Stimulated activated CD8-positive, alpha-beta memory T cell treated with anti-CD3 and anti-CD28 coated beads, Interleukin-12 subunit alpha, Interleukin-12 subunit beta, amount 100 ng/mL, for 1 hour (primary cell): ENCODE measurements around the gene RAB43.
"Not testable (repeated sequence)": the region's sequence is repeated elsewhere in the genome, so short reads cannot be mapped to it uniquely, and the experiment has no call there.

Experiments used
- DNase-seq: peaks from one replicate; pipeline ENCODE4 v3.0.0-alpha.2; 2020; ENCODE audit warnings: low read depth

The RAB43 gene

DNA sequence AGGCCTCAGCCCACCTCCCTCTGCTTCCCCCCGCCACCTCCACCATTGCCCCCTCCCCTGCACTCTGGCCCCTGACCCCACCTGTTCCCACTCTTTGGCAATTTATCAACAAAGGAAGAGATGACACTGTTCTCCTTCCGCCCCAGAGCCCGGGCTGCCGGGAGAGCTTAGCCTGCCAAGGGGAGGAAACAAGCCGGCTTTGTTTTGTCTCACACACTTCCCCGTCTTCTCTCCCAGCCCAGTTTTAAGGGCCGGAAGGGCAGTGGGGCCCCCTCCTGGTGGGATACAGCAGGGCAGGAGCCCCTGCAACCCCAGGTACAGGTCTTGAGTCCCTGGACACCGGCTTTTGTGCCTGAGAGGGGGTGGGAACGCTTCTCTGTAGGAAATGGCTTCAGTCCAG is 33.7 kb downstream of the RAB43 start:
- not testable (repeated sequence) for DNase-seq

DNA sequence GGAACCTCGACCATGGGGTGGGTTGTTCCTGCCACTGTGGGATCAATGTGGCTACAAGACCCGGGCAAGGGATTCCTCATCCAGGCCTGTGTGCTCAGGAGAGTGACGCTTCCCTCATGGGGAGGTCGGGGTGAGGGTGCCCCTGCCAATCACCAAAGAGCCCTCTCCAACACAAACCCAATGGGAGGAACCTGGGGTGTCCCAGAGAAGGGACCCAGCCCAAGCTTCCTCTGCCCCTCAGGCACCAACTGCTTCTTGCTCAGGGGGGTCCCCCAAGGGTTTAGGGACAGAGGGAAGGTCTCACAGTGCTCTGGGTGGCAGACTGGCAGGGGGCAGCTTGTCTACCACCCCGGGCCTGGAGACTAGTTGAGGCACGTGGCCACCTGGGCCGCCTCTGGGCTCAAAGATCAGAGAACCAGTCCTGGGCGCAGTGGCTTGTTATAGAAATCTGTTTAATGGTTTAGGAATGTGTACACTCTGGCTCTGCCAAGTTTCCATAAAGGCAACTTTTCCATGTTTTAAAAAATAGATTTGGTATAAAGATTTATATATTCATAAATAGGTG is 34.4 kb downstream of the RAB43 start:
- no peak for DNase-seq

DNA sequence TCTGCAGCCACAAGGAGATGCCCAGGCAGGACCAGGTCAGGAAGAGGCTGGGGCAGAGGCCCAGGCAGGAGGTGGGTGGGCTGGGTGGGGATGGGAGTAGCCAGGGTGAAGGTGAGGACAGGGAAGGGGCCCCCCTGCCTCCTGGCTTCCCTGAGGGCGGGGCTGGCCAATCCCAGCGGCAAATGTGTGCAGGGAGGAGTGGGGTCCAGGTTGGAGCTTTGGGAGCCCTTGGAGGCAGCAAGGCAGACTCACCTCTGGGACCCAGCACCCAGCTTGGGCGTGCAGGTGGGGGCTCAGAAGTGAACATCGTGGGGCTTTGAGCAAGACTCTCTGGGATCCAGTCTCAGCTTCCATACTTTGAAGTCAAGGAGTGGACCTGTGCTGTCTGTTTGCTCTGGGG is 35.8 kb downstream of the RAB43 start:
- DNase-seq: no peak

DNA sequence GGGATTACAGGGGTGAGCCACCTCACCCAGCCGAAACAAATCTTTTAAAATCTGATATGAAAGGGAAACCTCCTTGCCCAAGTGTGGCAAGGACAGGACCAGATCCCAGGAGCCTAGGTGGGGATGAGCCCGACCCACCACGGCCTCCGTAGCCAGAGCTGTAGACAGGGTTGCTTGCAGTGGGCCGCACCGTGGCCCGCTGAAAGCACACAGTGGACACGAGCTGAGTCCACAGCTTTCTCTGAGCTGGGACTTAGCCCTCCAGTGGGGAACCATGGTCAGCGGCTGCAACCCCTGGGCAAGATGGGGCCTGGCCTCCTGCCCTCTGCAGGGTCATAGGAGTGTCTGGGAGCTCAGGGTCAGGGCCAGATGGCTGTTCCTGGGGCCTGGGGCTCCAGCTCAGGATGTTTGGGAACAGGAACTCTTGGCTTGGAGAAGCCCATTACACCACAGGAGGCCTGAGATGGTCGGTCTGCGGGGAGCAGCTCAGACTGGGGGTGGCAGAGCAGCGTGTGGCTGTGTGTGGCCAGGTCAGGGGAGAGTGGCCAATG is 36.4 kb downstream of the RAB43 start:
- no peak for DNase-seq

DNA sequence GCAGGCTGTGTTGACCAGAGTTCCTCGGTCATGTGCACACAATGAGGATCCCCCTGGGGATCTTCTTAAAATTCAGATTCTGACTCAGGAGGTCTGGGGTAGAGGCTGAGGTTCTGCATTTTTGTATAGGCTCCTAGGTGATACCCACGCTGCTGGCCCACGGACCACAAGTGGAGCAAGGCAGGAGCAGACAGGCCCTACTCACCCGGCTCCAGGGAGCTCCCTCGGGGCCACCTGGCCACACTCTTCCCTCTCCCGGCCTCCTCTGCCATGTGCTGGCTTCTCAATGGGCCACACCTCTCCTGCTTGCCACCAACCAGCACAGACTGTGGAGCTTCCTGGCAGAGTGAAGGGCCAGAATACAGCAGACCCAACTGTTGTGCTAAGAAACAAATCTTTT is 37.1 kb downstream of the RAB43 start:
- no peak for DNase-seq

DNA sequence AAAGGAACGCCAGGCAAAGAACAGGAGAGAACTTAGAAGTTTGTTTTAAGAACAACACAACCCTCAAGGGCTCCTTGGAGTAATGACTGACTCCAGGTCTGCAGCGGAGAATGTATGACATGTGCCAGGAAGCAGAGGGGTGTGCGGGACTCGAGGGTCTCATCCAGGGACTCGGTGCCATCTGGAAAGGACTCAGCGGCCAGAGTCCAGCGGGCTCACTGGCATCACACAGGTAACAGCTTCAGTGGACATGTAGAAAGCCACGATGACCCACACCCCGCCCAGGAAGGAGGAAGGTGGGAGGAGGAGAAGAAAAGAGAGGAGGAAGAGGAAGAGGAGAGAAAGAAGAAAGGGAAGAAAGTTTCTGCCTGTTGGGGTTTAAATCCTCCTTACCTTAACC is 39.6 kb downstream of the RAB43 start:
- no peak for DNase-seq

DNA sequence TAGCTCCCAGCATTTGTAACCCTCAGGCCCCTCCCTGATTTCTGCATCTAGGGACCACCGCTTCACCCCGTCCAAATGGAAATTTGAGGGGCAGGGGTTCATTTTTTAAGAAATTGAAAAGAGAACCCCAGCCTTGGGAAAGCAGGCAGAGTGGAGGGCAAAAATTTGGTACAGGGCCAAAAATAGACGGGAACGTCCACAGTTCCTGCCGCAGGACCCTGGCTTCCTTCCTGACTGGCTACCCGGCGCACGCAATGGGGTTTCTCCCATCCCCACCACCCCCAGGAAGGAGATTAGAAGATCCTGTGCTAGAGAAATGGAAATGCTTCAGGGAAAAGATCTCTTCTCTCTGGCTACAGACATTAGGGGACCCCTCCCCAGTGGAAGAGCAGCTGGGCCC is 40.1 kb downstream of the RAB43 start:
- no peak for DNase-seq

DNA sequence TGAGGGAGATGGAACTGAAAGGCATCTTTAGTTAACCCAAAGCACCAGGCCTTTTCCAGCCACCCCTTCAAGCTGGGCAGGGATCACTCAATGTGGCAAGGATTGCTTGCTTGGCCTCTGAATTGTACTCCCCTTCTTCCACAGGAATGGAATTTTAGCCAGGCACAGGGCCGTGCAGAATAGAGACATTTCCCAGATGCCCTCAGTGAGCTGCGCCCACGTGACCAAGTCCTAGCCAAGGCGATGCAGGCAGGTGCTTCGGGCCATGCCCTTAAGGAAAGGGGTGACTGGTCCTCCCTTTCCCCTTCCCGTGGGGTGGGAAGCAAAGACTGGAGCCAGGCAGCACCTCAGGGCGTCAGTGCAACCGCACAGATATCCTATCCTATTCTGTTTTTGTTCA is 43.1 kb downstream of the RAB43 start:
- DNase-seq: no peak

DNA sequence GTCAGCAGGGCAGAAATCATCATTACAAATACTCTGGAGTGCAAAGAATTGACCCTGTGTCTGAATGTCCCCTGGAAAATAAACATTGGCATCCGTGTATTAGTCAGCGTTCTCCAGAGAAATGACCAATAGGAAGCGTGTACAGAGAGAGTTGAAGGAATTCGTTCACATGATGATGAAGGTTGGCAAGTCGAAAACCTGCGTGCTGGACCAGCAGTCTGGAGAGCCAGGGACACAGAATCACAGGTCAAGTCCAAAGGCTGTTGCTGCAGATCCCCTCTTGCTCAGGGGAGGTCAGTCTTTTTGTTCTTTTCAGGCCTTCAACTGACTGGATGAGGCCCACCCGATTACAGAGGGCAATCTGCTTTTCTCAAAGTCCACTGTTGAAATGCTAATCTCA is 44.4 kb downstream of the RAB43 start:
- no peak for DNase-seq

DNA sequence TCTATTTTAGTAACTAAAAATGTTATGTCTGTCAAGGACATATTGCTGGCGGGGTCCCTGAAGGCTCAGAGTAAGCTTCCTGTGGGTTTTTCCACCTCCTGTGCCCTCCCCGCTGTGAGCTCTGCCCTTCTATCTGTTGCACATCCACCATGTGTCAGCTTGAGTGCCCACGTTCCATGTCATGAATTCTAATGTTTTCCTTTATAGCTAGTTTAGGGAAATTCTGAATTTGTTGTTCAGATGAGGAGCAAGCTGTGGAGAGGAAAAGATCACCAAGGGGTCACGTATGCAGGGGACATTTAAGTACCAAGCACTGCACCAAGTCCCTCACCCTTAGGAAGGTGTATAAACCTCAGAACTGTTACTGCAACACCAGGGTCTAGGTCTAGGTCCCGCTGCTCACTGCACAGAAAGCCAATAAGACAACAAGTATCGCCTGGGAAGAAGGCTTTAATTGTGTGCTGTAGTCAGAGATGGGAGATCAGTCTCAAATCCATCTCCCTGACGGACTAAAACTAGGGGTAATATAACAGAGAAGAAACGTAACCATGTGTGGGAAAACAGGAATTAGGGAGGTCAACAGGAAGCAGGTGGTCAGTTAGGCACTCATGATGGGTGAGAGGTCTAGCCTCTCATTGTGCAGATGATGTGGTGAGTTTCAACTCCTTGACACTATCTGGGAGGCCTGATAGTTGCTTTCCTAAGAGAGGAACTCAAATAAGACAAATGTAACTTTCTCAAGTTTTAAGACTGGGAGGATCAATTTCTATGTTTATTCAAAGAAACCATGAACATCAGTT is 51.3 kb downstream of the RAB43 start:
- DNase-seq: no peak

DNA sequence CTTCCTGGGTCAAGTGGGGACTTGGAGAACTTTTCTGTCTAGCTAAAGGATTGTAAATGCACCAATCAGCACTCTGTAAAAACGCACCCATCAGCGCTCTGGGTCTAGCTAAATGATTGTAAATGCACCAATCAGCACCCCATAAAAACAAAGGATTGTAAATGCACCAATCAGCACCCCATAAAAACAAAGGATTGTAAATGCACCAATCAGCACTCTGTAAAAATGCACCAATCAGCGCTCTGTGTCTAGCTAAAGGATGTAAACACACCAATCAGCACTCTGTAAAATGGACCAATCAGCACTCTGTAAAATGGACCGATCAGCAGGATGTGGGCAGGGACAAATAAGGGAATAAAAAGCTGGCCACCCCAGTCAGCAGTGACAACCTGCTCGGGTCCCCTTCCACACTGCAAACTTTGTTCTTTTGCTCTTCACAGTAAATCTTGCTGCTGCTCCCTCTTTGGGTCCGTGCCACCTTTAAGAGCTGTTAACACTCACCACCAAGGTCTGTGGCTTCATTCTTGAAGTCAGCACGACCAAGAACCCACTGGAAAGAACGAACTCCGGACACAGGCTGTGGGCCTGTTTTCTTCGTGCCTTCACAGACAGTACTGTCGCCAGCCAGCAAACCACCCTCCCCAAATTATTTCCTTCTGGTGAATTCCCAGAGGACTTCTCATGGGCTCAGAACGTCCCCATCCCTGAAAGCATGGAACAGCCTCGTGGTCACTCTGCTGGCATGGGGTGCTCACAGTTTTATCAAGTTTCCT is 52.1 kb downstream of the RAB43 start:
- not testable (repeated sequence) for DNase-seq

DNA sequence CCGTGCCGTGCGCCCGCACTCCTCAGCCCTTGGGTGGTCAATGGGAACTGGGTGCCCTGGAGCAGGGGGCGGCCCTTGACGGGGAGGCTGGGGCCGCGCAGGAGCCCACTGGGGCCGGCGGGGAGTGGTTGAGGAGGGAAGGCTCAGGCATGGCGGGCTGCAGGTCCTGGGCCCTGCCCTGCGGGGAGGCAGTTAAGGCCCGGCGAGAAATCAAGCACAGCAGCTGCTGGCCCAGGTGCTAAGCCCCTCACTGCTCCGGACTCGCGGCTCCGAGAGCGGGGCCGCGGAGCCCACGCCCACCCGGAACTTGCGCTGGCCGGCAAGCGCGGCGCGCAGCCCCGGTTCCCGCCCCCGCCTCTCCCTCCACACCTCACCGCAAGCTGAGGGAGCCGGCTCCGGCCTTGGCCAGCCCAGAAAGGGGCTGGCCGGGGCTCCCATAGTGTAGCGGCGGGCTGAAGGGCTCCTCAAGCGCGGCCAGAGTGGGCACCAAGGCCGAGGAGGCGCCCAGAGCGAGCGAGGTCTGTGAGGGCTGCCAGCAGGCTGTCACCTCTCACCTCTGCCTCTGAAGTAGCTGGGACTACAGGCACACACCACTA is 53.2 kb downstream of the RAB43 start:
- DNase-seq: no peak

DNA sequence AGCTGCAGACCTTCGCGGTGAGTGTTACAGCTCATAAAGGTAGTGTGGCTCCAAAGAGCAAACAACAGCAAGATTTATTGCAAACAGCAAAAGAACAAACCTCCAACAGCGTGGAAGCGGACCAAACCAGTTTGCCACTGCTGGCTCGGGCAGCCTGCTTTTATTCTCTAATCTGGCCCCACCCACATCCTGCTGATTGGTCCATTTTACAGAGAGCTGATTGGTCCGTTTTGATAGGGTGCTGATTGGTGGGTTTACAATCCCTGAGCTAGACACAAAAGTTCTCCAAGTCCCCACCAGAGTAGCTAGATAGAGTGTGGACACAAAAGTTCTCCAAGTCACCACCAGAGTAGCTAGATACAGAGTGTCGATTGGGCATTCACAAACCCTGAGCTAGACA is 53.9 kb downstream of the RAB43 start:
- DNase-seq: not testable (repeated sequence)

DNA sequence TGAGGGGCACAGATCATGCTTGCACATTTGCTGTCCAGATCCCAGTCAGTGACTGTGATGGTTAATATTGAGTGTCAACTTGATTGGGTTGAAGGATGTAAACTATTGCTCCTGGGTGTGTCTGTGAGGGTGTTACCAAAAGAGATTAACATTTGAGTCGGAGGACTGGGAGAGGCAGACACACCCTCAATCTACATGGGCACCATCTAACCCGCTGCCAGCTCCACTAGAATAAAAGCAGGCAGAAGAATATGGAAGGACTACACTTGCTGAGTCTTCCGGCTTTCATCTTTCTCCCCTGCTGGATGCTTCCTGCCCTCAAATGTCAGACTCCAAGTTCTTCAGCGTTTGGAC is 55.9 kb downstream of the RAB43 start:
- no peak for DNase-seq

DNA sequence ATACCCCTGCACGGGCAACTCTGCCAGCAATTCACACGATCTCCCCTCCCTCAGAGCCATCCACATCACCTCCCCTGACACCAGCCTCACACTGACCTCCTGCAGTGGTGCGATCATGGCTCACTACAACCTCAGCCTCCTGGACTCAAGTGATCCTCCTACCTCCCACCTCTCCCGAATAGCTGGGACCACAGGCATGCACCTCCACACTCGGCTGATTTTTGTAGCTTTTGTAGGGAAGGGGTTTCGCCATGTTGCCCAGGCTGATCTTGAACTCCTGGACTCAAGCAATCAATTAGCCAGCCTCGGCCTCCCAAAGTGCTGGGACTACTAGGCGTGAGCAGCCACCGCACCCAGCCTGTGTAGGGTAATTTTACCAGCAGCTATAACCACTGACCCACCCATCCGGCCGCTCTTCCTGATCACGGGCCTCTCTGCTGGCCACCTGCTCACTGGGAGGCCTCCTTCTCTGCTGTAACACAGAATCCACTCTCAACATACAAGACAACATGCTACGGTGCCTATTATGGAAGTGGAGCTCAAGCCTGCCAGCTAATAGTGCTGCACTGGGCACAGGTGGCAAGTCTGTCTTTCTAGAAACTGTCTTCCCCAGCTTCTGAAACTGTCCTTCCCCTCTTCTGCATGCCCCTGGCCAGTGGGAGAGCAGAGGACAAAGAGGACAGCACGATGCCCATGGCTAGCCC is 56.4 kb downstream of the RAB43 start:
- no peak for DNase-seq

DNA sequence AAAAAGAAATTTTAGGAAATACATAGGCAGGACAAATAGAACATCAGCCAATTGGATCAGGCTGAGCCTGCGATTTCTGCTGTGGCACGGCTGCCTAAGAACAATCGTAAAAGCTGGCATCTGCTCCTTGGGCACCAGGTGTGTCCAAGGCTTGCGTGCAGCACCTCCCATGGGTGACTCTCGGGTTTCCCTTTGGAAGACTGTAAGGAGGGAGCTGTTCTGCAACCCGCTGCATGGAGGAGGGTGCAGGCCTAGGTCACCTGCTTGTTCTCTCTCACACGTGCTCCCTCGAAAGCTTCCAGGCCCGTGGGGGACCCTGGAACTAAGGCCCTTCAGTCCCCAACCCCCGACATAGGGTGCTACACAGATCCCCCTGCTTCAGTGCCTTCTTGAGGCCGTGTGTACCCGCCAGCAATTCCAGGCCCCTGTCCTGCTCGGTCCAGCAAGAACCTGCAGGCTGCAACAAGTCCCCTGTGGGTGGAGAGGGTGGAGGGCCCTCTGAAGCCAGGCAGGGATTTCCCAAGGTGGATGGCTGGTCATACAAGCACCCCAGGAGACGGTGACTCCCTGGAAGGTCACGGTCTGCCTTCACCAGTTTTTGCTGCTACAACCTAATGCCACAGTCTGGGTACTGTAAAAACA is 57.6 kb downstream of the RAB43 start:
- no peak for DNase-seq

DNA sequence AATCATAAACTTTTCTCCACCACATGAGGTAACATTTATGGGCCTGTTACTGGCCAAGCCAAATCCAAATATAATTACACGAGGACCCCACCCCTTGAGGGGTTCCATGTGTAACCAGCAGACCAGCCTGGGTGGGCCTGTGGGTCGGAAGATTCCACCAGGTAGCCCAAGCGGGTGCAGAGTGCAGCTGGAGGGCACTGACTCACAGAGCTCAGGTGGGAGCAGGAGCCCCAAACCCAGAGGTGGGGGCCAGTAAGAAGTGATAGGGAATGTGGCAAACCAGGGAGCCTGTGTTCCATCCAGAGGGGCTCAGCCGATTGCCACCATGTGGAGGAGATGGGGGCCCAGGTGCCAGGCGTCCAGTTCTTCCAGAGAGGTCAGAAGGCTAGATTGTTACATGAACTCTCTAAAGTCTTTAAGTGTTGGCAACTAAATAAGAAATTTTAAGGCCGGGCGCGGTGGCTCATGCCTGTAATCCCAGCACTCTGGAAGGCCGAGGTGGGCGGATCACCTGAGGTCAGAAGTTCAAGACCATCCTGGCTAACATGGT is 58.4 kb downstream of the RAB43 start:
- DNase-seq: no peak

DNA sequence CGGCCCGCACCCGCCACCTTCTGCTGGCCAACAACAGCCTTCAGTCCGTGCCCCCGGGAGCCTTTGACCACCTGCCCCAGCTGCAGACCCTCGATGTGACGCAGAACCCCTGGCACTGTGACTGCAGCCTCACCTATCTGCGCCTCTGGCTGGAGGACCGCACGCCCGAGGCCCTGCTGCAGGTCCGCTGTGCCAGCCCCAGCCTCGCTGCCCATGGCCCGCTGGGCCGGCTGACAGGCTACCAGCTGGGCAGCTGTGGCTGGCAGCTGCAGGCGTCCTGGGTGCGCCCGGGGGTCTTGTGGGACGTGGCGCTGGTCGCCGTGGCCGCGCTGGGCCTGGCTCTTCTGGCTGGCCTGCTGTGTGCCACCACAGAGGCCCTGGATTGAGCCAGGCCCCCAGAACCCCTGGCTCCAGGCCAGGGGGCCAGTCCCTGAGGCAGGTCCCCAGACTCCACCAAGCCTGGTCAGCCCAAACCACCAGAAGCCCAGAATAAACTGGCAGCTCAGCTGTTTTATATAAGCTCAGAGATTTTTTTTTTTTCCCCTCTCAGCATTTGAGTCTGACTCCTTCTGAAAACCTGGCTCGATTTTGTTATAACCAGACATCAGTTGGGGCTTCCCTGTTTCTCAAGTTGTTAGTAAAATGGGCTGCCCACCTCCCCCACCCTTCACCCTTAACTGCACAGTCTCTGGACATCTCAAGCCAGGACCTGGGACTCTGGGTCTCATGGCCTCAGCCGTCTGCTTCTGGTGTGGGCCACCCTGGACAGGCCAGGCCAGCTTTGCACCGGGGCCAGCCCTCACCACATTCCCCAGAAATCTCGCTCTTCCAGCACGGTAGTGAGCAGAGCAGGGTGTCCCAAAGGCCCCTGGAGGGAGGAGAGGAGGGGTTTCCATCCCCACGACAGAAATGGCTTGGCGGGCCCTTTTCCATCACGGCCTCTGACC is 59.4 kb downstream of the RAB43 start:
- DNase-seq: no peak

DNA sequence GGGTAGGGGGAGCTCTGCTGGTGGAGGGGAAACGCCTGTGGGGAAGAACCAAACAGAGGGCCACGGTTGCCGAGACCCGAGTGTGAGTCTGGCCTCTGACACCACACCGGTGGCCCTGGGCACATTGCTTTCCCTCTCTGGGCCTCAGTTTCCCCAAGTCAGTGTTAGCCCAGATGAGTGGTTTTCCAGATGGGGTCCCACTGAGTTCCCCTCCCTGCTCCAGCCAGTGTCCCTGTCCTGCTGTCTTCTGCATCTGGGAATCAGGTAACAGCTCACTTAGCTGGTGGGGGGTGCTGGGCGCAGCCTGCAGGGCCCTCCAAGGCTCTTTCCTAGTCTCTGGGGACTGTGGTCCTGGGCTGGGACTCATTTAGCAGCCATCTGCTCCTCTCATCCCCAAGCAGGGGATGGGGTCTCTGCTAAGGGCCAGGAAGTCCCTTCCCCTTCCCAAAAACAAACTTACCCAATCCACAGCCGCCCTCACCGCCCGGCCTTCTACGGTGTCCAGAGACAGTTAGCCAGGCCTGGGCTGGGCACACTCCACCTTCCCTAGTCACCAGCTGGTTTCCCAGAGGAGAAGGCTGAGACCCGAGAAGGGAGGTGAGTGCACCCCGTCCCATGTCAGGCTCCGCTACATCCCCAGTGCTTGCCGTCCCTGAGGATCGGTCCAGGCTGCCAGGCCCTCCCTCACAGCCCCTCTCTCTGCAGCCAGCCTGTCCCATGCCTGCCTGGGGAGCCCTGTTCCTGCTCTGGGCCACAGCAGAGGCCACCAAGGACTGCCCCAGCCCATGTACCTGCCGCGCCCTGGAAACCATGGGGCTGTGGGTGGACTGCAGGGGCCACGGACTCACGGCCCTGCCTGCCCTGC is 60.3 kb downstream of the RAB43 start:
- no peak for DNase-seq
